Middle frontal gyrus (tissue), 1 donor: Measurements from ENCODE around the gene C19orf33.
"Not testable (repeated sequence)": the region's sequence is repeated elsewhere in the genome, so short reads cannot be mapped to it uniquely, and the experiment has no call there.

ENCODE experiments used
- DNase-seq: peaks from one replicate; pipeline ENCODE4 v3.0.0-alpha.2; 2015; ENCODE audit warnings: low spot score; ENCODE audit errors: extremely low spot score

The C19orf33 gene

DNA sequence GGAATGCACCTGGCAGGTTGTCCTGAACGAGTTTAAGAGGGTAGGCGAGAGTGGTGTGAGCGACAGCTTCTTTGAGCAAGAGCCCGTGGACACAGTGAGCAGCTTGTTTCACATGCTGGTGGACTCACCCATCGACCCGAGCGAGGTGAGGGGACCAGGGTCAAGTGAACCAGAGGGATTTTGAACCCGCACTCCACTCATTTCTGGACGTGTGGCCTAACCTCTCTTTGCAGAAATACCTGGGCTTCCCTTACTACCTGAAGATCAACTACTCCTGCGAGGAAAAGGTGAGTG, 33.3 kb downstream of the C19orf33 start:
- no peak for DNase-seq

DNA sequence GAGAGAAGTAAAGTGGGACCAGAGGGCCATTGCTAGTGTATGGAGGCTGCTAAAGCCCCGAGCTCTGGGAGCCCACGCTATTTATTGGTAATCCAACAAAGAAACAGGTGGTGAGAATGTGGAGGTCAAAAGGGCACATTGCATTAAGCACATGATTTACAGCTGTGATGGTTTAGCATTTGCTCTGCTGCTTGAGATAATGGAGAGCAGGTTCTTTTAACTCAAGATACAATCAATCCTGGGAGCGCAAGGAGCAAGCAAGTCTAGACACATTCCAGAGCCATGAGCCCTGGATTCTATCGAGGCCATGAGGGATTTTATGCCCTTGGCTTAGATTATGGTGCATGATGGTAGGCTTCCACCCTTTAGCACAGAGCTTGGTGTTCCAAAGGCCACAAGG, 35.0 kb downstream of the C19orf33 start:
- DNase-seq = not testable (repeated sequence)

DNA sequence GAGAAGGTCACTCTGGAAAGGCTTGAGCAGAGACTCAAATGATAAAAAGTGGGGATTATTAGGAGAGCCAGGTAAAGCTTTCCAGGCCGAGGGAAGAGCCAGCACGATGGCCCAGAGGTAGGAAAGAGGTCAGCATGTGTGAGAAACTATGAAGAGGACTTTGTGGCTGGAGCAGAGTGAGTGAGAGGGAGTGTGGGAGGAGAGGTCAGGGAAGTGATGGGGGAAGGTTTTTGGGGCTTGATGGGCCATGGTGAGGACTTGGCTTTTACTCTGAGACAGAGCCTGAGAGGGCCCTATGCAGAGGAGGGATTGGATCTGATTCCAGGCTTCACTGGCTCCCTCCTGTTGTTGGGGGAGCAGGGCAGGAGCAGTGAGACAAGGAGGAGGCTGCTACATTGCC, 36.9 kb downstream of the C19orf33 start:
- DNase-seq = no peak

DNA sequence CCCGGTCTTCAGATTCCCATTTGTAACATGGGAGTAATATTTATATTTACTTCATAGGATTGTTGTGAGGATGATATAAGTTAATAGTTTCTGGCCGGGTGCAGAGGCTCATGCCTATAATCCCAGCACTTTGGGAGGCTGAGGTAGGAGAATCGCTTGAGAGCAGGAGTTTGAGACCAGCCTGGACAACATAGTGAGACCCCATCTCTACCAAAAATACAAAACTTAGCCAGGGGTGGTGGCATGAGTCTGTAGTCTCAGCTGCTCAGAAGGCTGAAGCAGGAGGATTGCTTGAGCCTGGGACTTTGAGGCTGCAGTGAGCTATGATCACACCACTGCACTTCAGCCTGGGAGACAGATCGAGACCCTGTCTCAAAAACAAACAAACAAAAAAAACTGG, 42.8 kb downstream of the C19orf33 start:
- no peak for DNase-seq

DNA sequence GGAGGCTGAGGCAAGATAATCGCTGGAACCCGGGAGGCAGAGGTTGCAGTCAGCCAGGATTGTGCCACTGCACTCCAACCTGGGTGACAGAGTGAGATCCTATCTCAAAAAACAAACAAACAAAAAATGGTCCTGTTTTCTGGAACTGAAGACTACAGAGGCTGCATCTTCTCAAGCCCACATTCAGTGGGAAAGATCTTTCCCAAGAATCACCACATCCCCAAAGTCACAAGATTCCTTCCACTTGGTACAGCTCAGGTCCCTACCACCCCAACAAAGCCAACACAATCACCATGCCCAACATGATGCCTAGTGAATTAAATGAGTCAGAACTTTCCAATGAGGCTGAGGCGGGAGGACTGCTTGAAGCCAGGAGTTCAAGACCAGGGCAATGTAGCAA, 46.8 kb downstream of the C19orf33 start:
- DNase-seq = no peak

DNA sequence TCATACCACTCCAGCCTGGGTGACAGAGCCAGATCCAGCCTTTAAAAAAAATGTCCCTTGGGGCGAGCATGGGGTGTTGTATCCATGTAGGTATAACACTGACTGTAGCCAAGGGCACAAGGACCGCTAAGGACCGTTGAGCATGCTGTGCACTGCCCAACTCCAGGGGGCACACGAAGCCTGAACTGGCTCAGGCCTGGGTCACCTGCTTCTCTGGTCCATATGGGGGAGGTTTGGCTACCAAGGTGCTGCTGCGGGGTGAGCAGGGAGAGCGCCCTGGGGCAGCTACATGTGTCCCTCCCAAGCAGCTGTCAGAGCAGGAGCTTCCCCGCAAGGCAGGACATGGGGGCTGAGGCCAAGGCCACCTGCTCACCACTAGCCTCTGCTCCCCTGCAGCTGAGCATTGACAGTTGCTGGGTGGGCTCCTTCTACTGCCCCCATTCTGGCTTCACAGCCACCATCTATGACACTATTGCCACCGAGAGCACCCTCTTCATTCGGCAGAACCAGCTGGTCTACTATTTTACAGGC, 47.9 kb downstream of the C19orf33 start:
- DNase-seq = no peak

DNA sequence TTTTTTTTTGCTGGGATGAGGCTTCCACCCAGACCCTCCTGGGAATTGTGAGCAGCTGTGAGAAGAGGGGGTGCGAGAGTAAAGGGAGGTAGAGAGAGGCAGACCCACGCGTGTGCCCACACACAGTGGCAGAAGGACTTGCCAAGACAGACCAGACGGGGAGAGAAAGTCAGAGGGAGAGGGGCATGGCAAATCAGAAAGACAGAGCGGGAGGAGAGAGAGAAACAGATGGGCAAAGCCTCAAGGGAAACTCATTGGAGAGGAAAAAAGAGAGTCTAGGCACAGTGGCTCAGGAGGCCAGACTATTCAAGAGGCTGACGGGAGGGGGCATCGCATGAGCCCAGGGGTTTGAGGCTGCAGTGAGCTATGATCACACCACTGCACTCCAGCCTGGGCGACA, 48.6 kb downstream of the C19orf33 start:
- DNase-seq = no peak
